HepG2 (cell line): ENCODE measurements around the gene VAMP5. TPM values are rescaled to one million over a fixed set of nuclear protein-coding genes. Genes with fewer than 3 reads are reported as not detected.

Source experiments
- DR1 ChIP-seq: sonication (generic); formaldehyde crosslinking; IDR thresholded peaks from 2 replicates; pipeline ENCODE4 v1.8.0; 2021; ENCODE audit warnings: mild to moderate bottlenecking, missing genetic modification reagents, inconsistent platforms
- HIVEP1 ChIP-seq: sonication (generic); formaldehyde crosslinking; IDR thresholded peaks from 2 replicates; pipeline ENCODE4 v1.4.0; 2020; ENCODE audit warnings: mild to moderate bottlenecking, missing genetic modification reagents
- HOXA3 ChIP-seq: sonication (generic); formaldehyde crosslinking; IDR thresholded peaks from 2 replicates; pipeline ENCODE4 v1.5.0; 2020; ENCODE audit warnings: missing genetic modification reagents
- MEF2D ChIP-seq: sonication (generic); formaldehyde crosslinking; IDR thresholded peaks from 2 replicates; pipeline ENCODE4 v1.5.1; 2020; ENCODE audit warnings: mild to moderate bottlenecking, missing genetic modification reagents
- ZNF33A ChIP-seq: sonication (generic); formaldehyde crosslinking; IDR thresholded peaks from 2 replicates; pipeline ENCODE4 v1.5.1; 2020; ENCODE audit warnings: missing genetic modification reagents, mild to moderate bottlenecking, moderate library complexity, borderline replicate concordance
- ZNF432 ChIP-seq: sonication (generic); formaldehyde crosslinking; IDR thresholded peaks from 2 replicates; pipeline ENCODE4 v1.5.0; 2020; ENCODE audit warnings: missing genetic modification reagents, mild to moderate bottlenecking, borderline replicate concordance
- ZNF550 ChIP-seq: sonication (generic); formaldehyde crosslinking; IDR thresholded peaks from 2 replicates; pipeline ENCODE4 v1.4.0; 2020; ENCODE audit warnings: mild to moderate bottlenecking, missing genetic modification reagents, borderline replicate concordance
- polyA plus RNA-seq, 8 experiments: library from polyadenylated mRNA; depleted of rRNA in 3 of 8; stranded (reverse) in 7 of 8; unstranded in 1 of 8; fragments of >200 nt; fragmentation: Illumina TruSeq in 4 of 8; extraction: Trizol in 4 of 8; gene quantifications; 2 replicates each; pipeline versions ENCODE4 v1.2.1 to v1.2.3, GENCODE V29; 2011 to 2016; ENCODE audit warnings: low read depth in 4 of 8, missing spikeins in 1 of 8, mixed read lengths in 1 of 8; ENCODE audit not compliant: insufficient read depth in 1 of 8
- total RNA-seq, 5 experiments: library from RNA; depleted of rRNA; stranded (reverse); fragments of >200 nt; fragmentation: Illumina TruSeq; extraction: Trizol; gene quantifications; 2 replicates each; pipeline ENCODE4 v1.2.3, GENCODE V29; 2016; ENCODE audit warnings: low read depth in 1 of 5
- TF ChIP-seq, protein P1 (sequence below): sonication (generic); formaldehyde crosslinking; IDR thresholded peaks from 2 replicates; pipeline ENCODE4 v1.5.1; 2020; ENCODE audit warnings: mild to moderate bottlenecking, missing genetic modification reagents, moderate library complexity
- TF ChIP-seq, protein P2 (sequence below): sonication (generic); formaldehyde crosslinking; conservative IDR thresholded peaks from 2 replicates; pipeline ENCODE4 v1.4.0; 2020; ENCODE audit warnings: missing genetic modification reagents
- TF ChIP-seq, protein P3 (sequence below): sonication (generic); formaldehyde crosslinking; conservative IDR thresholded peaks from 2 replicates; pipeline ENCODE4 v1.5.0; 2020; ENCODE audit warnings: missing genetic modification reagents
- TF ChIP-seq, protein P4 (sequence below), 2 experiments: fragments of 450-650 bp in 1 of 2; sonication (generic) in 1 of 2; formaldehyde crosslinking in 1 of 2; IDR thresholded peaks; 2 replicates each; pipeline versions ENCODE4 v1.6.1 to v1.8.0; 2016 to 2022; ENCODE audit warnings: antibody characterized with exemption in 1 of 2, mild to moderate bottlenecking in 1 of 2, missing genetic modification reagents in 1 of 2

VAMP5 gene
- total and polyA plus RNA-seq, 2 of the 13 experiments (the other 11 are each of a cell fraction or from before 2014, with no cell fraction given): 7.2 to 56.7 TPM

DNA sequence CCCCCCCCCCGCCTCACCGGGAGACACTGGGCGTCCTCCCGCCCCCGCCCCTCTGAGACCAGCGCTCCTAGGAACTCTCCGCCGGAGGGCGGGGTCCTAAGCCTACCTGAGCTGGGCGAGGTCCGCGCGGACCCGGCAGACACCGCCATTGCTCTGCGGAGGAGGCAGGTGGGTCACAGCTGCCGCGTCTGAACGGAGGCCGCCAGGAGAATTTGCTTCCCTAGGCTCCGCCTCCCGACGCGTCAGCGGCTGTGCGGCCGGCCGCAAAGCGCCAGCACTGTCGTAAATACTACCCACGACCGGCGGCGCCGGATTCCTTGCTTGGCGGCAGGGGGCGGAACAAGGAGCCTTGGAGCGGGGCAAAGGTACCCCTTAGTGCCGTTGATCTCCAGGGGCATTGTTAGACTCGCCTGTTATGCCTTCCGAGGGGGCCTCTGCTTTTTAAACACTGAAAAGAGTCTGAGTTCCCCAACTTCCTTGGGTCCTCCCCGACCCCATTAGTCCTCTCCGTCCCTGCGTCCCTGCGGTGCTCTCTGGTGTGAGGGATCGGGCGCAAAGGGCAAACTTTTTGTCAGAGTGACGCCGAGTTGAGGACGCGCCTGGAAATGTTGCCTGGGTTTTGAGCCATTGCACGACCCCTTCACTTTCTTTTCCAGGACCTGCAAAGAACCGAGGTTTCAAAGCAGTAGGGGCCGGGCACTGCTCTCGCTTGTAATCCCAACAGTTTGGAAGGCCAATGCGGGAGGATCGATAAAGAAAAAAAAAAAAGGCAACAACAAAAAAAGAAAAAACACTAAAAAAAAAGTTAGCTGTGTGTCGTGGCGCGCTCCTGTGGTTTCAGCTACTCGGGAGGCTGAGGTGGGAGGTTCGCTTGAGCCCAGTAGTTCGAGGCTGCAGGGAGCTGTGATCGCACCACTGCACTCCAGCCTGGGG, 22.7 kb upstream of the VAMP5 start, which contains the start of gene GGCX (continued):
- TF ChIP-seq, protein P1, sequence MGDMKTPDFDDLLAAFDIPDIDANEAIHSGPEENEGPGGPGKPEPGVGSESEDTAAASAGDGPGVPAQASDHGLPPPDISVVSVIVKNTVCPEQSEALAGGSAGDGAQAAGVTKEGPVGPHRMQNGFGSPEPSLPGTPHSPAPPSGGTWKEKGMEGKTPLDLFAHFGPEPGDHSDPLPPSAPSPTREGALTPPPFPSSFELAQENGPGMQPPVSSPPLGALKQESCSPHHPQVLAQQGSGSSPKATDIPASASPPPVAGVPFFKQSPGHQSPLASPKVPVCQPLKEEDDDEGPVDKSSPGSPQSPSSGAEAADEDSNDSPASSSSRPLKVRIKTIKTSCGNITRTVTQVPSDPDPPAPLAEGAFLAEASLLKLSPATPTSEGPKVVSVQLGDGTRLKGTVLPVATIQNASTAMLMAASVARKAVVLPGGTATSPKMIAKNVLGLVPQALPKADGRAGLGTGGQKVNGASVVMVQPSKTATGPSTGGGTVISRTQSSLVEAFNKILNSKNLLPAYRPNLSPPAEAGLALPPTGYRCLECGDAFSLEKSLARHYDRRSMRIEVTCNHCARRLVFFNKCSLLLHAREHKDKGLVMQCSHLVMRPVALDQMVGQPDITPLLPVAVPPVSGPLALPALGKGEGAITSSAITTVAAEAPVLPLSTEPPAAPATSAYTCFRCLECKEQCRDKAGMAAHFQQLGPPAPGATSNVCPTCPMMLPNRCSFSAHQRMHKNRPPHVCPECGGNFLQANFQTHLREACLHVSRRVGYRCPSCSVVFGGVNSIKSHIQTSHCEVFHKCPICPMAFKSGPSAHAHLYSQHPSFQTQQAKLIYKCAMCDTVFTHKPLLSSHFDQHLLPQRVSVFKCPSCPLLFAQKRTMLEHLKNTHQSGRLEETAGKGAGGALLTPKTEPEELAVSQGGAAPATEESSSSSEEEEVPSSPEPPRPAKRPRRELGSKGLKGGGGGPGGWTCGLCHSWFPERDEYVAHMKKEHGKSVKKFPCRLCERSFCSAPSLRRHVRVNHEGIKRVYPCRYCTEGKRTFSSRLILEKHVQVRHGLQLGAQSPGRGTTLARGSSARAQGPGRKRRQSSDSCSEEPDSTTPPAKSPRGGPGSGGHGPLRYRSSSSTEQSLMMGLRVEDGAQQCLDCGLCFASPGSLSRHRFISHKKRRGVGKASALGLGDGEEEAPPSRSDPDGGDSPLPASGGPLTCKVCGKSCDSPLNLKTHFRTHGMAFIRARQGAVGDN: peak; percentile 91
- TF ChIP-seq HOXA3 (CRISPR knock-in tag): peak; percentile 82
- TF ChIP-seq ZNF33A (CRISPR knock-in tag): peak; percentile 83; the same call in 1 of the 2 replicates
- TF ChIP-seq, protein P2, sequence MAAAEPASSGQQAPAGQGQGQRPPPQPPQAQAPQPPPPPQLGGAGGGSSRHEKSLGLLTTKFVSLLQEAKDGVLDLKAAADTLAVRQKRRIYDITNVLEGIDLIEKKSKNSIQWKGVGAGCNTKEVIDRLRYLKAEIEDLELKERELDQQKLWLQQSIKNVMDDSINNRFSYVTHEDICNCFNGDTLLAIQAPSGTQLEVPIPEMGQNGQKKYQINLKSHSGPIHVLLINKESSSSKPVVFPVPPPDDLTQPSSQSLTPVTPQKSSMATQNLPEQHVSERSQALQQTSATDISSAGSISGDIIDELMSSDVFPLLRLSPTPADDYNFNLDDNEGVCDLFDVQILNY (CRISPR knock-in tag): no peak; the same call in 1 of the 2 replicates
- TF ChIP-seq ZNF432: no peak
- no peak for TF ChIP-seq ZNF550 (CRISPR knock-in tag)
- TF ChIP-seq MEF2D: no peak; the same call in 1 of the 2 replicates
- peak; percentile 84; the same call in 1 of the 2 replicates for TF ChIP-seq DR1 (CRISPR knock-in tag)
- TF ChIP-seq, protein P3, sequence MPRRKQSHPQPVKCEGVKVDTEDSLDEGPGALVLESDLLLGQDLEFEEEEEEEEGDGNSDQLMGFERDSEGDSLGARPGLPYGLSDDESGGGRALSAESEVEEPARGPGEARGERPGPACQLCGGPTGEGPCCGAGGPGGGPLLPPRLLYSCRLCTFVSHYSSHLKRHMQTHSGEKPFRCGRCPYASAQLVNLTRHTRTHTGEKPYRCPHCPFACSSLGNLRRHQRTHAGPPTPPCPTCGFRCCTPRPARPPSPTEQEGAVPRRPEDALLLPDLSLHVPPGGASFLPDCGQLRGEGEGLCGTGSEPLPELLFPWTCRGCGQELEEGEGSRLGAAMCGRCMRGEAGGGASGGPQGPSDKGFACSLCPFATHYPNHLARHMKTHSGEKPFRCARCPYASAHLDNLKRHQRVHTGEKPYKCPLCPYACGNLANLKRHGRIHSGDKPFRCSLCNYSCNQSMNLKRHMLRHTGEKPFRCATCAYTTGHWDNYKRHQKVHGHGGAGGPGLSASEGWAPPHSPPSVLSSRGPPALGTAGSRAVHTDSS (CRISPR knock-in tag): no peak
- TF ChIP-seq, protein P4, sequence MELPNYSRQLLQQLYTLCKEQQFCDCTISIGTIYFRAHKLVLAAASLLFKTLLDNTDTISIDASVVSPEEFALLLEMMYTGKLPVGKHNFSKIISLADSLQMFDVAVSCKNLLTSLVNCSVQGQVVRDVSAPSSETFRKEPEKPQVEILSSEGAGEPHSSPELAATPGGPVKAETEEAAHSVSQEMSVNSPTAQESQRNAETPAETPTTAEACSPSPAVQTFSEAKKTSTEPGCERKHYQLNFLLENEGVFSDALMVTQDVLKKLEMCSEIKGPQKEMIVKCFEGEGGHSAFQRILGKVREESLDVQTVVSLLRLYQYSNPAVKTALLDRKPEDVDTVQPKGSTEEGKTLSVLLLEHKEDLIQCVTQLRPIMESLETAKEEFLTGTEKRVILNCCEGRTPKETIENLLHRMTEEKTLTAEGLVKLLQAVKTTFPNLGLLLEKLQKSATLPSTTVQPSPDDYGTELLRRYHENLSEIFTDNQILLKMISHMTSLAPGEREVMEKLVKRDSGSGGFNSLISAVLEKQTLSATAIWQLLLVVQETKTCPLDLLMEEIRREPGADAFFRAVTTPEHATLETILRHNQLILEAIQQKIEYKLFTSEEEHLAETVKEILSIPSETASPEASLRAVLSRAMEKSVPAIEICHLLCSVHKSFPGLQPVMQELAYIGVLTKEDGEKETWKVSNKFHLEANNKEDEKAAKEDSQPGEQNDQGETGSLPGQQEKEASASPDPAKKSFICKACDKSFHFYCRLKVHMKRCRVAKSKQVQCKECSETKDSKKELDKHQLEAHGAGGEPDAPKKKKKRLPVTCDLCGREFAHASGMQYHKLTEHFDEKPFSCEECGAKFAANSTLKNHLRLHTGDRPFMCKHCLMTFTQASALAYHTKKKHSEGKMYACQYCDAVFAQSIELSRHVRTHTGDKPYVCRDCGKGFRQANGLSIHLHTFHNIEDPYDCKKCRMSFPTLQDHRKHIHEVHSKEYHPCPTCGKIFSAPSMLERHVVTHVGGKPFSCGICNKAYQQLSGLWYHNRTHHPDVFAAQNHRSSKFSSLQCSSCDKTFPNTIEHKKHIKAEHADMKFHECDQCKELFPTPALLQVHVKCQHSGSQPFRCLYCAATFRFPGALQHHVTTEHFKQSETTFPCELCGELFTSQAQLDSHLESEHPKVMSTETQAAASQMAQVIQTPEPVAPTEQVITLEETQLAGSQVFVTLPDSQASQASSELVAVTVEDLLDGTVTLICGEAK (IDR thresholded peaks at IDR 0.05): no peak
- TF ChIP-seq, protein P4 (CRISPR knock-in tag; IDR thresholded peaks at IDR 0.05): peak; percentile 81; the same call in 1 of the 2 replicates
- TF ChIP-seq HIVEP1 (CRISPR knock-in tag): peak; percentile 81
